K562 (cell line): ENCODE results near the gene PRDX2. TPM values are rescaled to one million over a fixed set of nuclear protein-coding genes. Genes with fewer than 3 reads are reported as not detected.

Experiments used
- ATAC-seq: fragments of 200-7000 bp; cut with Tn5 transposase; 3 replicates; pipeline ENCODE4 v1.9.1; 2020; ENCODE audit warnings: moderate library complexity
- BruUV-seq: library from RNA; stranded (reverse); fragments of 400-500 nt; replicated peaks from 2 replicates; lab custom pipeline; 2021; lab: Mats Ljungman, UMichigan
- CTCF ChIA-PET: fragments of 300-600 bp; formaldehyde crosslinking; extraction: SDS; loops from one replicate; lab custom pipeline; 2021; ENCODE audit warnings: low intra/inter-chr PET ratio; lab: Yijun Ruan, JAX
- POLR2A ChIA-PET: fragments of 300-600, 350-650 bp; sonication (Branson Sonifier 250); formaldehyde crosslinking; extraction: SDS; loops from one replicate; lab custom pipeline; 2021; ENCODE audit warnings: antibody characterized with exemption, inconsistent platforms; lab: Yijun Ruan, JAX
- DNase-seq, 4 experiments: peaks; one replicate each; pipeline versions ENCODE4 v3.0.0 to v3.0.0-alpha.2; 2011 to 2018; ENCODE audit warnings: low spot score in 3 of 4, mixed read lengths in 3 of 4; ENCODE audit errors: extremely low read depth in 1 of 4
- FAIRE-seq: peaks from 2 replicates; lab custom pipeline; 2011; peaks lifted over from hg19 to GRCh38; lab: Jason Lieb, UNC
- H2AFZ ChIP-seq: 2 replicates; pipeline ENCODE4 v1.6.0; 2011; ENCODE audit warnings: low read depth, low read length, control low read depth, inconsistent platforms
- H3K27ac ChIP-seq: fragments of 200-600 bp; 3 replicates; pipeline ENCODE4 v1.8.0; 2011; ENCODE audit warnings: low read depth, mild to moderate bottlenecking, control low read depth, inconsistent platforms, low read length, moderate library complexity, mixed read lengths; ENCODE audit errors: extremely low read depth
- H3K27me3 ChIP-seq, 2 experiments: fragments of 300-600 bp in 1 of 2; 2 replicates in 1 of 2; 3 replicates in 1 of 2; pipeline versions ENCODE4 v1.6.0 to v1.8.0; 2011; ENCODE audit warnings: inconsistent platforms in 2 of 2, low read length in 2 of 2, mild to moderate bottlenecking in 1 of 2, mixed read lengths in 1 of 2, moderate library complexity in 1 of 2; ENCODE audit not compliant: control insufficient read depth in 2 of 2, insufficient read depth in 2 of 2
- H3K36me3 ChIP-seq: fragments of 300-600 bp; 3 replicates; pipeline ENCODE4 v1.8.0; 2011; ENCODE audit warnings: mild to moderate bottlenecking, low read length, inconsistent platforms; ENCODE audit not compliant: control insufficient read depth, insufficient read depth
- H3K4me1 ChIP-seq, 2 experiments: fragments of 200-600 bp in 1 of 2; replicated peaks in 1 of 2; 2 replicates in 1 of 2; 3 replicates in 1 of 2; pipeline versions ENCODE4 v1.5.1 to v1.8.0; 2011; ENCODE audit warnings: inconsistent platforms in 2 of 2, low read length in 2 of 2, mild to moderate bottlenecking in 1 of 2, mixed read lengths in 1 of 2, moderate library complexity in 1 of 2; ENCODE audit not compliant: control insufficient read depth in 2 of 2, insufficient read depth in 2 of 2
- H3K4me2 ChIP-seq: 2 replicates; pipeline ENCODE4 v1.6.1; 2011; ENCODE audit warnings: low read length, control low read depth, inconsistent platforms, mixed read lengths; ENCODE audit not compliant: insufficient read depth
- H3K4me3 ChIP-seq: fragments of 200-600 bp; sonication (generic), shearing (Covaris generic); 2 replicates; pipeline ENCODE4 v1.5.1; 2016; ENCODE audit warnings: control low read depth, inconsistent platforms
- H3K79me2 ChIP-seq: fragments of 200-600 bp; 3 replicates; pipeline ENCODE4 v1.8.0; 2011; ENCODE audit warnings: low read length, inconsistent platforms; ENCODE audit not compliant: control insufficient read depth, insufficient read depth
- H3K9ac ChIP-seq, 2 experiments: 2 replicates each; pipeline versions ENCODE4 v1.6.0 to v1.6.1; 2011; ENCODE audit warnings: low read depth in 2 of 2, low read length in 2 of 2, control low read depth in 1 of 2, inconsistent platforms in 1 of 2, mild to moderate bottlenecking in 1 of 2, mixed read lengths in 1 of 2; ENCODE audit not compliant: insufficient read depth in 1 of 2
- H3K9me1 ChIP-seq: one replicate; pipeline ENCODE4 v1.6.0; 2011; ENCODE audit warnings: inconsistent platforms, mild to moderate bottlenecking, low read length, moderate library complexity; ENCODE audit not compliant: control insufficient read depth, insufficient read depth
- H3K9me3 ChIP-seq: replicated peaks from 2 replicates; pipeline ENCODE4 v1.5.1; 2011; ENCODE audit warnings: low read depth, low read length, inconsistent platforms; ENCODE audit not compliant: control insufficient read depth, insufficient read depth
- H4K20me1 ChIP-seq: replicated peaks from 2 replicates; pipeline ENCODE4 v1.6.1; 2011; ENCODE audit warnings: low read length, inconsistent platforms, mixed read lengths; ENCODE audit not compliant: control insufficient read depth, insufficient read depth
- BCOR ChIP-seq: fragments of 450-650 bp; IDR thresholded peaks from 2 replicates; pipeline ENCODE4 v1.6.1; 2016
- RFX5 ChIP-seq: IDR thresholded peaks from 2 replicates; pipeline ENCODE4 v1.6.1; 2011; ENCODE audit warnings: low read depth, mild to moderate bottlenecking, improper control_type of control experiment, low read length
- ZNF121 ChIP-seq: sonication (generic); formaldehyde crosslinking; conservative IDR thresholded peaks from 2 replicates; pipeline ENCODE4 v1.8.0; 2022; ENCODE audit warnings: missing genetic modification reagents
- WGBS: fragments of 100-300 bp; shearing (Covaris generic); methylation state at CpG from one replicate; pipeline ENCODE4 v1.1.6; 2016; ENCODE audit warnings: low coverage, mixed read lengths; ENCODE audit not compliant: insufficient coverage; ENCODE audit errors: missing lambda C conversion rate; 5-methylcytosine and 5-hydroxymethylcytosine counted together
- in situ Hi-C: fragments of 300-500 bp; cut with MboI; formaldehyde crosslinking; loops from 4 replicates; pipeline ENCODE4 v1.15.0; 2018; ENCODE audit warnings: inconsistent platforms, mixed read lengths
- intact Hi-C: fragments of 100-400 bp; cut with micrococcal nuclease; formaldehyde crosslinking; loops from 2 replicates; pipeline ENCODE4 v1.14.2; 2022
- polyA plus RNA-seq, 8 experiments: library from polyadenylated mRNA; depleted of rRNA in 4 of 8; stranded (reverse) in 5 of 8; unstranded in 3 of 8; fragments of >200 nt; fragmentation: Nextera tagmentation in 2 of 8; fragmentation: Illumina TruSeq in 1 of 8; extraction: Ambion mirVana in 2 of 8; extraction: Trizol in 1 of 8; gene quantifications; 2 replicates each; pipeline versions ENCODE4 v1.2.1 to v1.2.3, GENCODE V29; 2011 to 2014; ENCODE audit warnings: inconsistent platforms in 1 of 8, missing spikeins in 1 of 8
- total RNA-seq, 7 experiments: library from RNA; depleted of rRNA in 6 of 7; stranded (reverse); fragments of >200 nt in 6 of 7; fragmentation: Illumina TruSeq in 2 of 7; extraction: Trizol in 2 of 7; gene quantifications; 2 replicates each; pipeline versions ENCODE4 v1.2.1 to v1.2.3, GENCODE V29; 2011 to 2021; ENCODE audit warnings: low replicate concordance in 1 of 7

The PRDX2 gene
- total and polyA plus RNA-seq, 9 of the 15 experiments (the other 6 are each of a cell fraction or from before 2014, with no cell fraction given): 206 to 1,183 (median 415) TPM

DNA sequence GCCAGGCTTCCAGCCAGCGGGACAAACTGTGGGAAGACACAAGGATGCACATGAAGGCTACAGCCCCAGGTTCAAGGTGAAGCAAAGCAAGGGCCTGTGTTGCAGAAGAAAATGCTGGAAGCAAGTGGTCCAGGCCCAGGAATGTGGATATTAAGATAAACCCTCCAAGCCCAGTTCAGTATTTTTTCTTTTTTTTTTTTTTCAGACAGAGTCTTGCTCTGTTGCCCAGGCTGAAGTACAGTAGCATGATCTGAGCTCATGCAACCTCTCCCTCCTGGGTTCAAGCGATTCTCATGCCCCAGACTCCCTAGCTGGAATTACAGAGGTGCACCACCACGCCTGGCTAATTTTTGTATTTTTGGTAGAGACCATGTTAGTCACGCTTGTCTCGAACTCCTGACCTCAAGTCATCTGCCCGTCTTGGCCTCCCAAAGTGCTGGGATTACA, 4.4 kb downstream of the PRDX2 start:
- intact Hi-C loops (loop anchor here (10.0 kb wide), 1 partner anchor 232 kb away; no protein-coding TSS in a partner anchor), in situ Hi-C loops (loop anchor here (5.0 kb wide), 1 partner anchor 85 kb away; no protein-coding TSS in a partner anchor)
- FAIRE-seq: no peak
- TF ChIP-seq RFX5 (no peak), BCOR (peak; percentile 52; the same call in 1 of the 2 replicates), ZNF121 (CRISPR knock-in tag) (peak; percentile 74)
- no peak for DNase-seq
- no peaks in the 10 kb centered on the region for H3K9me3 ChIP-seq
- H3K27ac ChIP-seq: 0 out of 3 replicates have a peak overlapping the region, but pooled peaks have one; percentile 15
- peaks cover 33% of the 10 kb centered on the region; the same call in 2 of the 3 replicates for H3K36me3 ChIP-seq
- H3K9ac ChIP-seq: peak overlapping the region in 1 of 2 experiments; percentile 75; a peak in 1 of 4 replicates
- H3K27me3 ChIP-seq: no peaks in the 10 kb centered on the region
- H4K20me1 ChIP-seq: peaks cover 8% of the 10 kb centered on the region; the same call in 1 of the 2 replicates
- H3K79me2 ChIP-seq: peaks cover 47% of the 10 kb centered on the region
- no TSS peak for BruUV-seq
- ChIA-PET POLR2A (interaction anchor here (0.7 to 1.8 kb wide), 3 partner anchors 19 to 76 kb away, joined by 3 to 14 read pairs (median 3); no protein-coding TSS in a partner anchor), CTCF (interaction anchor here (0.7 to 2.6 kb wide), 5 partner anchors 21 to 80 kb away, joined by 5 to 30 read pairs (median 5); partner anchors contain the start of genes HOOK2 and TRIR)
- H3K4me2 ChIP-seq: no peak overlapping the region
- H3K4me3 ChIP-seq: no peak overlapping the region
- no peak overlapping the region for H2AFZ ChIP-seq
- peaks cover 29 to 64% of the 10 kb centered on the region in 2 experiments for H3K4me1 ChIP-seq
- no peak for ATAC-seq
- H3K9me1 ChIP-seq: no peaks in the 10 kb centered on the region
- 88% methylated on average over 6 of the region's 6 CpGs for WGBS
